ENCODE measurements around the gene BLOC1S5. TPM values are rescaled to one million over a fixed set of nuclear protein-coding genes. Genes with fewer than 3 reads are reported as not detected.

The BLOC1S5 gene
- total RNA-seq, 1 experiment from 2014 or later = 11.8 TPM

DNA sequence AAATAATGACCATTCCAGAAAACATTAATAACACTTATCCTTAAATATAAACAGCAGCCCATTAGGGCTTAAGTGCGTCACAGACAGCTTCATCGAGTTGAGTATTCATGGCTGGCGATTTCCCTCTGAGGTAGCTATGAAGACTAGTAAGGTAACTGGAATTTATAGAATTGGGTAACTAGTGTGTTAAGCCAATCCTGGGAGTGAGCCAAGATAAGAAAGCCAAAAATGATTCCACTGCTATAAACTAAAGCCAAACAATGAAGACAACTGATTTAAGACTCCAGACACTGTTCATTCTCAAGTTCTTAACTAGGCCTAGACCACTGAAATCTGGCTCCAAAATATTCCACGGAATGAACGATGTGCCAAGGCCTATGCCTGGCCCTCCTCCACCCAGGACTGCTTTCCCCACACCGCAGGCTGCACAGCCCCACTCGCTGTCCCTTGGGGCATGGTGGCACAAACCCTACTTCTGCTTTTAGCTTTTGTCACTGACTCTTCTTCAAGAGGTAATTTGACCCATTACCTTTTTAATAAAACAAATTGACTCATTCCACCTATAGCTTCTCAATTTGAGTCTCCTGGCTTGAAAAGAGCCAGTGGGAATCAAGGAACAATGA, 66.0 kb downstream of the BLOC1S5 start:
- intact Hi-C loops (cut with micrococcal nuclease; ENCODE audit: unreplicated experiment) = no loop called here
- Histone ChIP-seq H3K27me3 (ENCODE audit: control insufficient read depth, insufficient read depth, low read length) (no peaks in the 10 kb centered on the region), H3K4me1 (ENCODE audit: control insufficient read depth, insufficient read depth, low read length) (no peaks in the 10 kb centered on the region), H3K27ac (ENCODE audit: low read length) (no peak overlapping the region), H3K9me3 (ENCODE audit: control insufficient read depth, insufficient read depth, low read depth, low read length) (no peaks in the 10 kb centered on the region), H3K36me3 (ENCODE audit: control insufficient read depth, insufficient read depth, low read length) (no peaks in the 10 kb centered on the region), H3K4me3 (ENCODE audit: low read depth in 2 of 2, low read length in 2 of 2) (no peak overlapping the region)
- CTCF ChIA-PET = interaction anchor here (0.7 kb wide), 1 partner anchor 329 kb away, joined by 3 read pairs; no protein-coding TSS in a partner anchor
- in situ Hi-C loops (cut with HindIII; ENCODE audit: low pct_unique_long_range_greater_than_20kb, low sequenced_read_pairs) = no loop called here
- TF ChIP-seq POLR2AphosphoS5 (IDR thresholded peaks at IDR 0.05; ENCODE audit: low read depth, low read length) = no peak
- TF ChIP-seq, protein P1, sequence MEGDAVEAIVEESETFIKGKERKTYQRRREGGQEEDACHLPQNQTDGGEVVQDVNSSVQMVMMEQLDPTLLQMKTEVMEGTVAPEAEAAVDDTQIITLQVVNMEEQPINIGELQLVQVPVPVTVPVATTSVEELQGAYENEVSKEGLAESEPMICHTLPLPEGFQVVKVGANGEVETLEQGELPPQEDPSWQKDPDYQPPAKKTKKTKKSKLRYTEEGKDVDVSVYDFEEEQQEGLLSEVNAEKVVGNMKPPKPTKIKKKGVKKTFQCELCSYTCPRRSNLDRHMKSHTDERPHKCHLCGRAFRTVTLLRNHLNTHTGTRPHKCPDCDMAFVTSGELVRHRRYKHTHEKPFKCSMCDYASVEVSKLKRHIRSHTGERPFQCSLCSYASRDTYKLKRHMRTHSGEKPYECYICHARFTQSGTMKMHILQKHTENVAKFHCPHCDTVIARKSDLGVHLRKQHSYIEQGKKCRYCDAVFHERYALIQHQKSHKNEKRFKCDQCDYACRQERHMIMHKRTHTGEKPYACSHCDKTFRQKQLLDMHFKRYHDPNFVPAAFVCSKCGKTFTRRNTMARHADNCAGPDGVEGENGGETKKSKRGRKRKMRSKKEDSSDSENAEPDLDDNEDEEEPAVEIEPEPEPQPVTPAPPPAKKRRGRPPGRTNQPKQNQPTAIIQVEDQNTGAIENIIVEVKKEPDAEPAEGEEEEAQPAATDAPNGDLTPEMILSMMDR (IDR thresholded peaks at IDR 0.05) = no peak
- TF ChIP-seq, protein P2, sequence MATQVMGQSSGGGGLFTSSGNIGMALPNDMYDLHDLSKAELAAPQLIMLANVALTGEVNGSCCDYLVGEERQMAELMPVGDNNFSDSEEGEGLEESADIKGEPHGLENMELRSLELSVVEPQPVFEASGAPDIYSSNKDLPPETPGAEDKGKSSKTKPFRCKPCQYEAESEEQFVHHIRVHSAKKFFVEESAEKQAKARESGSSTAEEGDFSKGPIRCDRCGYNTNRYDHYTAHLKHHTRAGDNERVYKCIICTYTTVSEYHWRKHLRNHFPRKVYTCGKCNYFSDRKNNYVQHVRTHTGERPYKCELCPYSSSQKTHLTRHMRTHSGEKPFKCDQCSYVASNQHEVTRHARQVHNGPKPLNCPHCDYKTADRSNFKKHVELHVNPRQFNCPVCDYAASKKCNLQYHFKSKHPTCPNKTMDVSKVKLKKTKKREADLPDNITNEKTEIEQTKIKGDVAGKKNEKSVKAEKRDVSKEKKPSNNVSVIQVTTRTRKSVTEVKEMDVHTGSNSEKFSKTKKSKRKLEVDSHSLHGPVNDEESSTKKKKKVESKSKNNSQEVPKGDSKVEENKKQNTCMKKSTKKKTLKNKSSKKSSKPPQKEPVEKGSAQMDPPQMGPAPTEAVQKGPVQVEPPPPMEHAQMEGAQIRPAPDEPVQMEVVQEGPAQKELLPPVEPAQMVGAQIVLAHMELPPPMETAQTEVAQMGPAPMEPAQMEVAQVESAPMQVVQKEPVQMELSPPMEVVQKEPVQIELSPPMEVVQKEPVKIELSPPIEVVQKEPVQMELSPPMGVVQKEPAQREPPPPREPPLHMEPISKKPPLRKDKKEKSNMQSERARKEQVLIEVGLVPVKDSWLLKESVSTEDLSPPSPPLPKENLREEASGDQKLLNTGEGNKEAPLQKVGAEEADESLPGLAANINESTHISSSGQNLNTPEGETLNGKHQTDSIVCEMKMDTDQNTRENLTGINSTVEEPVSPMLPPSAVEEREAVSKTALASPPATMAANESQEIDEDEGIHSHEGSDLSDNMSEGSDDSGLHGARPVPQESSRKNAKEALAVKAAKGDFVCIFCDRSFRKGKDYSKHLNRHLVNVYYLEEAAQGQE (IDR thresholded peaks at IDR 0.05; ENCODE audit: insufficient read depth in 1 of 2, low read depth in 2 of 2, low read length in 1 of 2) = no peak
- TF ChIP-seq SIN3A (IDR thresholded peaks at IDR 0.05; ENCODE audit: borderline replicate concordance, insufficient read depth, low read depth, low read length) = no peak
- TF ChIP-seq TCF7L2 (IDR thresholded peaks at IDR 0.05; ENCODE audit: low read depth, low read length) = no peak
- no TSS peak for BruUV-seq (replicated peaks)
- POLR2A ChIA-PET = no interaction called here
- no peak for DNase-seq (ENCODE audit: low read depth, low spot score)
- no peak for ATAC-seq

DNA sequence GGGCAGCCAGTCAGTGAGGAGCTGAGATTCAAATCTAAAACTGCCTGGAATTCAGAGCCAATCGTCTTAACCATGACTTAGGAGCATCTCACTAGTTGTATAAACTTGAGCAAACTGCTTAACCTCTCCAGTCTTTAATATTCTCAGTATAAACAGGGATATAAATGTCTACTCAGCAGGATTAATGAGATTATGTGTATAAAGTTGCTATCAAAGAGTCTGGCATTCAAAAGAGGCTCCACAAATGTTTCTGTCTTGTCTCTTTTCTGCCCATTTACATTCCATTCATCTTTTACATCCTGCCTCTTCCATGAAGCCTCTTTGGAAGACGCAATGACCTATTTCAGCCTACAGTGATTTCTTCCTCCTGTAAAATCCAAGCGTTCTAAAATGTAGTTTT, 66.9 kb downstream of the BLOC1S5 start:
- TF ChIP-seq TCF7L2 (IDR thresholded peaks at IDR 0.05; ENCODE audit: low read depth, low read length) (no peak), POLR2AphosphoS5 (IDR thresholded peaks at IDR 0.05; ENCODE audit: low read depth, low read length) (no peak), SIN3A (IDR thresholded peaks at IDR 0.05; ENCODE audit: borderline replicate concordance, insufficient read depth, low read depth, low read length) (no peak)
- TF ChIP-seq, protein P1 (IDR thresholded peaks at IDR 0.05) = no peak
- TF ChIP-seq, protein P2 (IDR thresholded peaks at IDR 0.05; ENCODE audit: insufficient read depth in 1 of 2, low read depth in 2 of 2, low read length in 1 of 2) = no peak
- in situ Hi-C loops (cut with HindIII; ENCODE audit: low pct_unique_long_range_greater_than_20kb, low sequenced_read_pairs) = no loop called here
- ATAC-seq (no peak), DNase-seq (ENCODE audit: low read depth, low spot score) (no peak)
- no TSS peak for BruUV-seq (replicated peaks)
- Histone ChIP-seq H3K27me3 (ENCODE audit: control insufficient read depth, insufficient read depth, low read length) (no peaks in the 10 kb centered on the region), H3K9me3 (ENCODE audit: control insufficient read depth, insufficient read depth, low read depth, low read length) (no peaks in the 10 kb centered on the region), H3K4me1 (ENCODE audit: control insufficient read depth, insufficient read depth, low read length) (no peaks in the 10 kb centered on the region), H3K36me3 (ENCODE audit: control insufficient read depth, insufficient read depth, low read length) (no peaks in the 10 kb centered on the region), H3K4me3 (ENCODE audit: low read depth in 2 of 2, low read length in 2 of 2) (no peak overlapping the region), H3K27ac (ENCODE audit: low read length) (no peak overlapping the region)
- ChIA-PET POLR2A (no interaction called here), CTCF (interaction anchor here (0.7 kb wide), 1 partner anchor 274 kb away, joined by 3 read pairs; no protein-coding TSS in a partner anchor)
- intact Hi-C loops (cut with micrococcal nuclease; ENCODE audit: unreplicated experiment) = no loop called here
